Adrenal gland (tissue), 12 donors: ENCODE results near the gene LRRC4C. TPM values are rescaled to one million over a fixed set of nuclear protein-coding genes. Genes with fewer than 3 reads are reported as not detected.

ENCODE experiments used
- DNase-seq, 7 donors: peaks; one replicate each; pipeline ENCODE4 v3.0.0-alpha.2; 2019 to 2020
- H3K27ac ChIP-seq, 5 donors: fragments of 200-600 bp; sonication (generic) in 4 of 5; 1 replicate in 3 of 5; 2 replicates in 2 of 5; pipeline versions ENCODE4 v1.5.1 to v1.8.0; 2016 to 2020; ENCODE audit warnings: mild to moderate bottlenecking in 1 of 5
- H3K27me3 ChIP-seq: fragments of 200-600 bp; 2 replicates; pipeline ENCODE4 v1.8.0; 2021
- H3K36me3 ChIP-seq, 2 donors: fragments of 200-600 bp; replicated peaks in 1 of 2; 1 replicate in 1 of 2; 2 replicates in 1 of 2; pipeline versions ENCODE4 v1.5.1 to v1.8.0; 2018 to 2022
- H3K4me1 ChIP-seq, 2 donors: fragments of 200-600 bp; replicated peaks in 1 of 2; 1 replicate in 1 of 2; 2 replicates in 1 of 2; pipeline versions ENCODE4 v1.5.1 to v1.8.0; 2018 to 2021
- H3K4me3 ChIP-seq, 4 donors: fragments of 200-600 bp; sonication (generic) in 3 of 4; one replicate each; pipeline ENCODE4 v1.5.1; 2016 to 2018
- H3K9me3 ChIP-seq, 3 donors: fragments of 200-600 bp; sonication (generic) in 1 of 3; replicated peaks in 1 of 3; 1 replicate in 2 of 3; 2 replicates in 1 of 3; pipeline versions ENCODE4 v1.5.1 to v1.8.0; 2016 to 2021
- CTCF ChIP-seq, 6 experiments: fragments of 450-650 bp in 4 of 6; fragments of 200-600 bp in 2 of 6; sonication (generic) in 1 of 6; IDR thresholded peaks; 1 replicate in 5 of 6; 2 replicates in 1 of 6; pipeline versions ENCODE4 v1.5.1 to v1.8.0; 2016 to 2021; ENCODE audit warnings: antibody characterized with exemption in 6 of 6, mild to moderate bottlenecking in 2 of 6, moderate library complexity in 1 of 6
- POLR2A ChIP-seq, 2 donors: fragments of 450-650 bp; IDR thresholded peaks; one replicate each; pipeline ENCODE4 v1.6.1; 2017; ENCODE audit warnings: antibody characterized with exemption in 2 of 2, mild to moderate bottlenecking in 2 of 2, moderate library complexity in 1 of 2
- WGBS, 4 donors: extraction: QIAGEN DNeasy Blood & Tissue Kit in 2 of 4; methylation state at CpG; one replicate each; pipeline versions ENCODE4 v1.1.5 to v1.1.7; 2013 to 2017; 5-methylcytosine and 5-hydroxymethylcytosine counted together
- intact Hi-C, 2 donors: fragments of 100-400 bp; cut with DNase I; formaldehyde crosslinking; loops; one replicate each; pipeline versions ENCODE4 v1.14.1 to v1.15.0; 2022 to 2023
- polyA plus RNA-seq, 3 donors: library from polyadenylated mRNA; stranded (reverse); fragments of 200-250 nt in 2 of 3; fragments of 350-450 nt in 1 of 3; fragmentation: Illumina TruSeq in 1 of 3; extraction: RNeasy Lipid Tissue Mini Kit (QIAGEN cat#74804) in 1 of 3; gene quantifications; one replicate each; pipeline ENCODE4 v1.2.3, GENCODE V29; 2013 to 2014
- total RNA-seq, 9 donors: library from RNA; depleted of rRNA in 4 of 9; stranded (reverse); fragments of >200 nt in 4 of 9; fragments of 120-200 nt in 1 of 9; fragmentation: NEBNext Ultra II Directional in 1 of 9; extraction: Animal tissue kit (Norgen Biotek cat#: 25700) in 1 of 9; gene quantifications; one replicate each; pipeline versions ENCODE4 v1.1.0 to v1.2.4, GENCODE V29; 2013 to 2023
- donor health status: healthy with polysubstance abuse.
- donor health status: Bipolar disorder and iron deficiency.
- donor health status: DM: yes; HTN: yes; CAD: no.
- donor health status: DM: no; HTN: no; CAD: no.
- donor health status: DM: no; HTN: no; CAD: no.
- donor health status: DM: yes; HTN: yes; CAD: no.

The LRRC4C gene
- total and polyA plus RNA-seq, 12 donors = 1.0 to 10.6 (median 5.5) TPM

GRCh38 chr11:41446566-41446965 lies 12.9 kb downstream of the LRRC4C start:
- no peak for DNase-seq
- Histone ChIP-seq H3K27me3 (no peaks in the 10 kb centered on the region), H3K36me3 (no peaks in the 10 kb centered on the region), H3K9me3 (no peaks in the 10 kb centered on the region), H3K4me1 (no peaks in the 10 kb centered on the region), H3K4me3 (no peak overlapping the region), H3K27ac (no peak overlapping the region)
- TF ChIP-seq CTCF (IDR thresholded peaks at IDR 0.05) (no peak), POLR2A (IDR thresholded peaks at IDR 0.05) (no peak)
- intact Hi-C loops = no loop called here

GRCh38 chr11:41446107-41446506 lies 13.3 kb downstream of the LRRC4C start:
- 66 to 81% (median 75%) methylated on average over 2 of the region's 2 CpGs for WGBS, 4 donors
- intact Hi-C loops = no loop called here

GRCh38 chr11:41437006-41437490 lies 22.4 kb downstream of the LRRC4C start:
- TF ChIP-seq POLR2A (IDR thresholded peaks at IDR 0.05) (no peak), CTCF (IDR thresholded peaks at IDR 0.05) (no peak)
- intact Hi-C loops = no loop called here

More at GRCh38 chr11:41446107-41446506, 13.3 kb downstream of the LRRC4C start:
- Histone ChIP-seq H3K4me3 (no peak overlapping the region), H3K27ac (no peak overlapping the region), H3K27me3 (no peaks in the 10 kb centered on the region), H3K4me1 (no peaks in the 10 kb centered on the region), H3K36me3 (no peaks in the 10 kb centered on the region), H3K9me3 (no peaks in the 10 kb centered on the region)
- TF ChIP-seq POLR2A (IDR thresholded peaks at IDR 0.05) (no peak), CTCF (IDR thresholded peaks at IDR 0.05) (no peak)
- DNase-seq = no peak

GRCh38 chr11:41435531-41435930 lies 23.9 kb downstream of the LRRC4C start:
- 79 to 92% (median 86%) methylated on average over 4 of the region's 4 CpGs for WGBS, 4 donors
- intact Hi-C loops = no loop called here
- TF ChIP-seq CTCF (IDR thresholded peaks at IDR 0.05) = no peak
- DNase-seq = no peak
- H3K27ac ChIP-seq = no peak overlapping the region
- H3K4me1 ChIP-seq = no peaks in the 10 kb centered on the region
- H3K36me3 ChIP-seq = no peaks in the 10 kb centered on the region
- H3K4me3 ChIP-seq = no peak overlapping the region
- H3K27me3 ChIP-seq = no peaks in the 10 kb centered on the region
- no peaks in the 10 kb centered on the region for H3K9me3 ChIP-seq

More at GRCh38 chr11:41437006-41437490, 22.4 kb downstream of the LRRC4C start:
- Histone ChIP-seq H3K4me1 (no peaks in the 10 kb centered on the region), H3K9me3 (no peaks in the 10 kb centered on the region), H3K27me3 (no peaks in the 10 kb centered on the region), H3K4me3 (no peak overlapping the region), H3K27ac (no peak overlapping the region), H3K36me3 (no peaks in the 10 kb centered on the region)
- no peak for DNase-seq
- 56 to 80% (median 77%) methylated on average over 9 of the region's 9 CpGs for WGBS, 4 donors
